ENCODE measurements around the gene NDRG3.

Gene NDRG3

DNA sequence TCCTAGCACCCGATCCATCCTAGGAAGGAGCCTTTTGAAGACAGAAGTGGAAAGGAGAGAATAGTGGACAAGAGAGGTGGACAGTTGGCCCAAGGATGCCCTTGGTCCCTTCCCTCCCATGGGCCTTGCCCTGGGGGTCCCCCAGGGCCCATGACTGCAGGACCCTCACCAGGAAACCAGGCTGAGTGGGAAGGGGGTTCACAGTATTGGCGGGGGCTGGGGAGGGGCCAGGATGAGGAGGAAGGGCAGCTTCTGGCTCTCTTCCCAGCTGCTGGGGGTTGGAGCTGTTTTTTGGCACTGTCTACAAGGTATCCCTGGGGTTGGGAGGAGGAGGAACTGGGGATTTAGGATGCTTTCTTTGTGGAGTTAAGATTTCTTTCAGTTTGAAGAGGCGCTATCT is 31.7 kb upstream of the NDRG3 start:
- Histone ChIP-seq H3K36me3 (replicated peaks in 1 of 2; ENCODE audit: control insufficient read depth in 2 of 2, insufficient read depth in 2 of 2, low read length in 2 of 2) (peaks cover 0 to 6% of the 10 kb centered on the region in 2 donors), H3K27ac (replicated peaks; ENCODE audit: low read length) (no peak overlapping the region), H3K4me2 (ENCODE audit: insufficient read depth, low read length, poor library complexity, severe bottlenecking) (no peak overlapping the region), H2AFZ (ENCODE audit: low read length) (no peak overlapping the region), H2BK5ac (ENCODE audit: low read length) (no peak overlapping the region), H3K4ac (ENCODE audit: low read length) (no peak overlapping the region), H2BK15ac (ENCODE audit: low read length) (no peak overlapping the region), H2BK120ac (ENCODE audit: low read depth, low read length) (no peak overlapping the region), H4K91ac (ENCODE audit: low read depth, low read length, poor library complexity) (no peak overlapping the region), H4K8ac (ENCODE audit: low read depth, low read length) (no peak overlapping the region), H3K4me3 (ENCODE audit: low read length in 2 of 2) (no peak overlapping the region), H3K23ac (ENCODE audit: low read depth, low read length, poor library complexity) (no peak overlapping the region), H3K18ac (ENCODE audit: low read length) (no peak overlapping the region), H2AK5ac (ENCODE audit: low read depth, low read length) (no peak overlapping the region), H3K79me1 (ENCODE audit: low read depth, low read length) (peaks cover 2% of the 10 kb centered on the region), H3K27me3 (ENCODE audit: control insufficient read depth in 3 of 3, insufficient read depth in 3 of 3, low read depth in 1 of 3, low read length in 3 of 3) (no peaks in the 10 kb centered on the region), H2BK12ac (ENCODE audit: low read length) (no peak overlapping the region), H3K9me3 (replicated peaks in 1 of 2; ENCODE audit: control insufficient read depth in 2 of 2, insufficient read depth in 1 of 2, low read depth in 1 of 2, low read length in 2 of 2) (no peaks in the 10 kb centered on the region), H3K14ac (ENCODE audit: low read length) (no peak overlapping the region), H3K9ac (ENCODE audit: low read depth, low read length, poor library complexity) (no peak overlapping the region), H3K4me1 (ENCODE audit: control insufficient read depth in 2 of 2, insufficient read depth in 1 of 2, low read depth in 1 of 2, low read length in 2 of 2) (peaks cover 2 to 4% of the 10 kb centered on the region in 2 donors)
- no CpG with 5 or more reads among the region's 3 CpGs for WGBS, 2 donors (ENCODE audit: extremely low coverage in 2 of 2, insufficient read length in 2 of 2, insufficient replicate concordance in 1 of 2)
- DNase-seq (ENCODE audit: low spot score), result no peak

DNA sequence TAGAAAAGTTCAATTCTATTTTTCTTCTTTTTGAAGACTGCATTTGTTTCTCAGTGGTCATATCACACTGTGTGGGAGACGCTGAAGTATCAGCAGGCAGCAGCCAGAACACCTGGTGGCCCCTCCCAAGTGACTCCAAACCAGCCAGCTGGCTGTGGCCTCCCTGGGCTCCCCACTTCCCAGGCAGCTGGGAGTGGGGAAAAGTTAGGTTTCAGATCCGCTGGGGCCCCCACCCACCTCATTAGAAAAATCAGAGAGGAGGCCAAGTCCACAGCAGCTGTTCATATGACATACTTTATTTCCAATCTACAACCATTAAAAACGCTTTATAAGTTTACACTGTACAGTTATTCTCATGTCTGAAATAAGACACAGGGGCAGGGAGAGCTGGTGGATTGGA is 31.3 kb upstream of the NDRG3 start:
- H4K8ac ChIP-seq (ENCODE audit: low read depth, low read length), result no peak overlapping the region
- no peak overlapping the region for H3K23ac ChIP-seq (ENCODE audit: low read depth, low read length, poor library complexity)
- no peak overlapping the region for H2BK5ac ChIP-seq (ENCODE audit: low read length)
- no CpG with 5 or more reads among the region's 3 CpGs for WGBS, 2 donors (ENCODE audit: extremely low coverage in 2 of 2, insufficient read length in 2 of 2, insufficient replicate concordance in 1 of 2)
- no peak overlapping the region for H2BK15ac ChIP-seq (ENCODE audit: low read length)
- no peak overlapping the region for H4K91ac ChIP-seq (ENCODE audit: low read depth, low read length, poor library complexity)
- H3K4ac ChIP-seq (ENCODE audit: low read length), result no peak overlapping the region
- H3K18ac ChIP-seq (ENCODE audit: low read length), result no peak overlapping the region
- no peak overlapping the region for H2BK120ac ChIP-seq (ENCODE audit: low read depth, low read length)
- peaks cover 2% of the 10 kb centered on the region for H3K79me1 ChIP-seq (ENCODE audit: low read depth, low read length)
- no peak overlapping the region for H3K4me2 ChIP-seq (ENCODE audit: insufficient read depth, low read length, poor library complexity, severe bottlenecking)
- no peak overlapping the region for H2BK12ac ChIP-seq (ENCODE audit: low read length)
- peaks cover 0 to 2% of the 10 kb centered on the region in 2 donors for H3K36me3 ChIP-seq (replicated peaks in 1 of 2; ENCODE audit: control insufficient read depth in 2 of 2, insufficient read depth in 2 of 2, low read length in 2 of 2)
- DNase-seq (ENCODE audit: low spot score), result no peak
- H3K14ac ChIP-seq (ENCODE audit: low read length), result no peak overlapping the region
- H3K4me3 ChIP-seq (ENCODE audit: low read length in 2 of 2), result no peak overlapping the region
- H3K9ac ChIP-seq (ENCODE audit: low read depth, low read length, poor library complexity), result no peak overlapping the region
- H2AFZ ChIP-seq (ENCODE audit: low read length), result no peak overlapping the region
- no peak overlapping the region for H3K27ac ChIP-seq (replicated peaks; ENCODE audit: low read length)
- no peak overlapping the region for H2AK5ac ChIP-seq (ENCODE audit: low read depth, low read length)
- H3K9me3 ChIP-seq (replicated peaks in 1 of 2; ENCODE audit: control insufficient read depth in 2 of 2, insufficient read depth in 1 of 2, low read depth in 1 of 2, low read length in 2 of 2), result no peaks in the 10 kb centered on the region
- H3K4me1 ChIP-seq (ENCODE audit: control insufficient read depth in 2 of 2, insufficient read depth in 1 of 2, low read depth in 1 of 2, low read length in 2 of 2), result peaks cover 3 to 4% of the 10 kb centered on the region in 2 donors
- H3K27me3 ChIP-seq (ENCODE audit: control insufficient read depth in 3 of 3, insufficient read depth in 3 of 3, low read depth in 1 of 3, low read length in 3 of 3), result no peaks in the 10 kb centered on the region

DNA sequence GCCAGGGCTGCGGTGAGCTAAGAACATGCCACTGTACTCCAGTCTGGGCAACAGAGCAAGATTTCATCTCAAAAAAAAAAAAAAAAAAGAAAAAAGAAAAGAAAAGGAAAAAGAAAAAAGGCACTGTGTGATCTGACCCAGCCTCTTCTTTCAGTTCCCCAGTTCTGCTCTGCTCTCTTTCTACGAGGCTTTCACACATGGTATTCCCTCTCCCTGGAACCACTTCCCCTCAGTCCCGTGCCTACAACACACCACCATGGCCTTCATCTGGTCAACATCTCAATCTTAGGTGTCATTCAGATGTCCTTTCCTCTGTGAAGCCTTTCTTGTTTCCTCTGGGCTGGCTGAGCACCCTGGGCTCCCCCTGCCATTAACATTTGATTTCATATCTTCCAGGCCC is 29.9 kb upstream of the NDRG3 start:
- H2BK12ac ChIP-seq (ENCODE audit: low read length), result no peak overlapping the region
- no peak for DNase-seq (ENCODE audit: low spot score)
- H3K4ac ChIP-seq (ENCODE audit: low read length), result no peak overlapping the region
- H2BK15ac ChIP-seq (ENCODE audit: low read length), result no peak overlapping the region
- no peak overlapping the region for H3K14ac ChIP-seq (ENCODE audit: low read length)
- WGBS, 2 donors (ENCODE audit: extremely low coverage in 2 of 2, insufficient read length in 2 of 2, insufficient replicate concordance in 1 of 2), result no CpG with 5 or more reads among the region's 3 CpGs
- peaks cover 3 to 4% of the 10 kb centered on the region in 2 donors for H3K4me1 ChIP-seq (ENCODE audit: control insufficient read depth in 2 of 2, insufficient read depth in 1 of 2, low read depth in 1 of 2, low read length in 2 of 2)
- no peak overlapping the region for H2AFZ ChIP-seq (ENCODE audit: low read length)
- H3K18ac ChIP-seq (ENCODE audit: low read length), result no peak overlapping the region
- no peak overlapping the region for H3K27ac ChIP-seq (replicated peaks; ENCODE audit: low read length)
- H3K79me1 ChIP-seq (ENCODE audit: low read depth, low read length), result peaks cover 2% of the 10 kb centered on the region
- peaks cover 0 to 9% of the 10 kb centered on the region in 2 donors for H3K36me3 ChIP-seq (replicated peaks in 1 of 2; ENCODE audit: control insufficient read depth in 2 of 2, insufficient read depth in 2 of 2, low read length in 2 of 2)
- H3K23ac ChIP-seq (ENCODE audit: low read depth, low read length, poor library complexity), result no peak overlapping the region
- no peak overlapping the region for H4K91ac ChIP-seq (ENCODE audit: low read depth, low read length, poor library complexity)
- H3K9ac ChIP-seq (ENCODE audit: low read depth, low read length, poor library complexity), result no peak overlapping the region
- H3K27me3 ChIP-seq (ENCODE audit: control insufficient read depth in 3 of 3, insufficient read depth in 3 of 3, low read depth in 1 of 3, low read length in 3 of 3), result no peaks in the 10 kb centered on the region
- no peak overlapping the region for H4K8ac ChIP-seq (ENCODE audit: low read depth, low read length)
- H3K4me2 ChIP-seq (ENCODE audit: insufficient read depth, low read length, poor library complexity, severe bottlenecking), result no peak overlapping the region
- no peak overlapping the region for H2BK120ac ChIP-seq (ENCODE audit: low read depth, low read length)
- H3K9me3 ChIP-seq (replicated peaks in 1 of 2; ENCODE audit: control insufficient read depth in 2 of 2, insufficient read depth in 1 of 2, low read depth in 1 of 2, low read length in 2 of 2), result no peaks in the 10 kb centered on the region
- H2BK5ac ChIP-seq (ENCODE audit: low read length), result no peak overlapping the region
- no peak overlapping the region for H3K4me3 ChIP-seq (ENCODE audit: low read length in 2 of 2)
- no peak overlapping the region for H2AK5ac ChIP-seq (ENCODE audit: low read depth, low read length)

DNA sequence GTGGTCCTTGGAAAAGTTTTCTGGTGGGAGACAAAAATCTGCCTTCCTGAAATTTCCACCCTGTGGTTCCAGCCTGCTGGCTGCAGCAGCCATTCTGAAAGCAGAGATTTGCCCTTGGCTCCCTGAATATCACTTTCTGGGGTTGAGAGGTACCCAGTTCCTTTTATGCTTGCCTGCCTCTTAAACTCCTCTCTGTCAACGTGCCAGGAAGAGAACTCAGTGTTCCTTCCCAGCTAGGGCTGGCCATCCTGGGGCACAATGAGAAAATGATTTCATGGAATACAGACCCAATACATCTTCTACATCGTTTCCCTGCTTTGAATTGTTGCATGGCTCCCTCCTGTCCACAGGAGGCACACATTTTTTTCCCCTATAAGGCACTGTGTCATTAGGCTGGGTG is 29.3 kb upstream of the NDRG3 start:
- H2BK15ac ChIP-seq (ENCODE audit: low read length), result no peak overlapping the region
- WGBS, 2 donors (ENCODE audit: extremely low coverage in 2 of 2, insufficient read length in 2 of 2, insufficient replicate concordance in 1 of 2), result no CpG with 5 or more reads among the region's 2 CpGs
- H3K4me3 ChIP-seq (ENCODE audit: low read length in 2 of 2), result no peak overlapping the region
- H2AFZ ChIP-seq (ENCODE audit: low read length), result no peak overlapping the region
- H3K27ac ChIP-seq (replicated peaks; ENCODE audit: low read length), result no peak overlapping the region
- H2BK12ac ChIP-seq (ENCODE audit: low read length), result no peak overlapping the region
- DNase-seq (ENCODE audit: low spot score), result no peak
- H3K9ac ChIP-seq (ENCODE audit: low read depth, low read length, poor library complexity), result no peak overlapping the region
- H2AK5ac ChIP-seq (ENCODE audit: low read depth, low read length), result no peak overlapping the region
- H4K91ac ChIP-seq (ENCODE audit: low read depth, low read length, poor library complexity), result no peak overlapping the region
- no peak overlapping the region for H3K4me2 ChIP-seq (ENCODE audit: insufficient read depth, low read length, poor library complexity, severe bottlenecking)
- H3K4me1 ChIP-seq (ENCODE audit: control insufficient read depth in 2 of 2, insufficient read depth in 1 of 2, low read depth in 1 of 2, low read length in 2 of 2), result peaks cover 3 to 4% of the 10 kb centered on the region in 2 donors
- H3K36me3 ChIP-seq (replicated peaks in 1 of 2; ENCODE audit: control insufficient read depth in 2 of 2, insufficient read depth in 2 of 2, low read length in 2 of 2), result peaks cover 2 to 15% of the 10 kb centered on the region in 2 donors
- no peak overlapping the region for H3K23ac ChIP-seq (ENCODE audit: low read depth, low read length, poor library complexity)
- no peak overlapping the region for H2BK5ac ChIP-seq (ENCODE audit: low read length)
- H3K18ac ChIP-seq (ENCODE audit: low read length), result no peak overlapping the region
- no peaks in the 10 kb centered on the region for H3K9me3 ChIP-seq (replicated peaks in 1 of 2; ENCODE audit: control insufficient read depth in 2 of 2, insufficient read depth in 1 of 2, low read depth in 1 of 2, low read length in 2 of 2)
- H3K4ac ChIP-seq (ENCODE audit: low read length), result no peak overlapping the region
- no peak overlapping the region for H4K8ac ChIP-seq (ENCODE audit: low read depth, low read length)
- H3K14ac ChIP-seq (ENCODE audit: low read length), result no peak overlapping the region
- H3K79me1 ChIP-seq (ENCODE audit: low read depth, low read length), result peaks cover 2% of the 10 kb centered on the region
- H3K27me3 ChIP-seq (ENCODE audit: control insufficient read depth in 3 of 3, insufficient read depth in 3 of 3, low read depth in 1 of 3, low read length in 3 of 3), result no peaks in the 10 kb centered on the region
- H2BK120ac ChIP-seq (ENCODE audit: low read depth, low read length), result no peak overlapping the region
